NCI-H1694 (cell line): ENCODE results near the gene TTC12.

Experiments
- DNase-seq: peaks from one replicate; lab custom pipeline; 2025; lab: John Stamatoyannopoulos, UW

TTC12 gene

GRCh38 chr11:113329725-113330124, 15.3 kb downstream of the TTC12 start:
- no peak for DNase-seq

- DNase-seq = no peak
These were observed 17.1 kb downstream of the TTC12 start for GRCh38 chr11:113331441-113331840.

- no peak for DNase-seq
These were observed 17.6 kb downstream of the TTC12 start for GRCh38 chr11:113332023-113332422.

GRCh38 chr11:113332638-113333329, 18.4 kb downstream of the TTC12 start:
- DNase-seq = no peak

- DNase-seq = no peak
These were observed 19.8 kb downstream of the TTC12 start for GRCh38 chr11:113334183-113334582.

GRCh38 chr11:113338730-113339129, 24.3 kb downstream of the TTC12 start:
- DNase-seq = no peak

GRCh38 chr11:113339929-113340589, 25.7 kb downstream of the TTC12 start:
- DNase-seq = no peak

GRCh38 chr11:113341388-113342165, 27.2 kb downstream of the TTC12 start:
- DNase-seq = no peak

- DNase-seq = no peak
These were observed 31.6 kb downstream of the TTC12 start for GRCh38 chr11:113345978-113346377.

GRCh38 chr11:113349528-113349927, 35.1 kb downstream of the TTC12 start:
- DNase-seq = no peak

- no peak for DNase-seq
These were observed 36.1 kb downstream of the TTC12 start for GRCh38 chr11:113350336-113351067.

- DNase-seq = no peak
These were observed 36.7 kb downstream of the TTC12 start for GRCh38 chr11:113351068-113351450.

GRCh38 chr11:113351480-113351879, 37.1 kb downstream of the TTC12 start:
- no peak for DNase-seq

GRCh38 chr11:113356203-113356602, 41.8 kb downstream of the TTC12 start:
- DNase-seq = no peak

GRCh38 chr11:113363406-113363805, 49.0 kb downstream of the TTC12 start:
- DNase-seq = no peak

- no peak for DNase-seq
These were observed 49.7 kb downstream of the TTC12 start for GRCh38 chr11:113363996-113364641.

- no peak for DNase-seq
These were observed 51.5 kb downstream of the TTC12 start for GRCh38 chr11:113365895-113366294.

- no peak for DNase-seq
These were observed 55.0 kb downstream of the TTC12 start for GRCh38 chr11:113369411-113369810.

- no peak for DNase-seq
These were observed 56.3 kb downstream of the TTC12 start for GRCh38 chr11:113370634-113371033.

- DNase-seq = no peak
These were observed 57.9 kb downstream of the TTC12 start for GRCh38 chr11:113372309-113372708.

GRCh38 chr11:113373306-113373705, 58.9 kb downstream of the TTC12 start:
- no peak for DNase-seq
